HepG2 (cell line): ENCODE data around the gene GLG1. TPM values are rescaled to one million over a fixed set of nuclear protein-coding genes. Genes with fewer than 3 reads are reported as not detected.

Source experiments
- ATAC-seq: fragments of 200-7000 bp; cut with Tn5 transposase; 3 replicates; pipeline ENCODE4 v1.9.1; 2020; ENCODE audit warnings: mild to moderate bottlenecking, moderate library complexity
- BruUV-seq: library from RNA; stranded (reverse); fragments of 400-500 nt; replicated peaks from 2 replicates; lab custom pipeline; 2021; lab: Mats Ljungman, UMichigan
- CTCF ChIA-PET: fragments of 300-600 bp; formaldehyde crosslinking; extraction: SDS; loops from one replicate; lab custom pipeline; 2021; ENCODE audit warnings: low total read pairs, inconsistent platforms, low intra/inter-chr PET ratio; lab: Yijun Ruan, JAX
- POLR2A ChIA-PET: fragments of 350-600 bp; sonication (Branson Sonifier 250); formaldehyde crosslinking; loops from one replicate; lab custom pipeline; 2020; ENCODE audit warnings: antibody characterized with exemption, inconsistent platforms; lab: Yijun Ruan, JAX
- DNase-seq: peaks from one replicate; pipeline ENCODE4 v3.0.0-alpha.2; 2015; ENCODE audit warnings: low spot score
- FAIRE-seq: peaks from 3 replicates; lab custom pipeline; 2011; peaks lifted over from hg19 to GRCh38; lab: Jason Lieb, UNC
- H2AFZ ChIP-seq: one replicate; pipeline ENCODE4 v1.6.1; 2011; ENCODE audit warnings: low read length, inconsistent platforms
- H3K27ac ChIP-seq: fragments of 300-600 bp; 3 replicates; pipeline ENCODE4 v1.8.0; 2011; ENCODE audit warnings: mixed run types, mild to moderate bottlenecking, mixed read lengths, low read length, inconsistent platforms; ENCODE audit not compliant: insufficient read depth; ENCODE audit errors: extremely low read length
- H3K27me3 ChIP-seq, 2 experiments: fragments of 200-600 bp in 1 of 2; 2 replicates in 1 of 2; 3 replicates in 1 of 2; pipeline versions ENCODE4 v1.6.0 to v1.8.0; 2011; ENCODE audit warnings: low read length in 2 of 2, mild to moderate bottlenecking in 2 of 2, moderate library complexity in 2 of 2, inconsistent platforms in 1 of 2; ENCODE audit not compliant: insufficient read depth in 2 of 2, control insufficient read depth in 1 of 2
- H3K36me3 ChIP-seq, 2 experiments: fragments of 200-600 bp in 1 of 2; replicated peaks in 1 of 2; 2 replicates in 1 of 2; 3 replicates in 1 of 2; pipeline versions ENCODE4 v1.5.1 to v1.8.0; 2011; ENCODE audit warnings: low read length in 2 of 2, inconsistent platforms in 1 of 2; ENCODE audit not compliant: insufficient read depth in 2 of 2, control insufficient read depth in 1 of 2
- H3K4me1 ChIP-seq: 2 replicates; pipeline ENCODE4 v1.5.1; 2012; ENCODE audit warnings: low read length, inconsistent platforms; ENCODE audit not compliant: insufficient read depth
- H3K4me2 ChIP-seq: 2 replicates; pipeline ENCODE4 v1.6.0; 2011; ENCODE audit warnings: low read depth, low read length, inconsistent platforms
- H3K4me3 ChIP-seq, 3 experiments: fragments of 200-600 bp in 1 of 3; sonication (generic), shearing (Covaris generic) in 1 of 3; replicated peaks in 1 of 3; 2 replicates each; pipeline ENCODE4 v1.5.1; 2011 to 2016; ENCODE audit warnings: low read length in 3 of 3, inconsistent platforms in 2 of 3, low read depth in 2 of 3, mild to moderate bottlenecking in 2 of 3, control low read depth in 1 of 3, mixed read lengths in 1 of 3; ENCODE audit not compliant: insufficient read depth in 1 of 3
- H3K79me2 ChIP-seq: one replicate; pipeline ENCODE4 v1.6.1; 2011; ENCODE audit warnings: low read length, inconsistent platforms; ENCODE audit not compliant: insufficient read depth
- H3K9ac ChIP-seq: 2 replicates; pipeline ENCODE4 v1.6.0; 2011; ENCODE audit warnings: mild to moderate bottlenecking, low read depth, low read length, inconsistent platforms; ENCODE audit not compliant: insufficient read depth
- H3K9me3 ChIP-seq: 2 replicates; pipeline ENCODE4 v1.5.1; 2012; ENCODE audit warnings: mild to moderate bottlenecking, low read length
- H4K20me1 ChIP-seq: 2 replicates; pipeline ENCODE4 v1.6.0; 2011; ENCODE audit warnings: inconsistent platforms, mild to moderate bottlenecking, low read length, moderate library complexity; ENCODE audit not compliant: insufficient read depth
- PHF20 ChIP-seq: sonication (generic); formaldehyde crosslinking; IDR thresholded peaks from 2 replicates; pipeline ENCODE4 v1.5.0; 2020; ENCODE audit warnings: mild to moderate bottlenecking, missing genetic modification reagents
- RBAK ChIP-seq: sonication (generic); formaldehyde crosslinking; IDR thresholded peaks from 2 replicates; pipeline ENCODE4 v1.5.1; 2020; ENCODE audit warnings: mild to moderate bottlenecking, missing genetic modification reagents
- RORA ChIP-seq: sonication (generic); formaldehyde crosslinking; IDR thresholded peaks from 2 replicates; pipeline ENCODE4 v1.5.0; 2020; ENCODE audit warnings: mild to moderate bottlenecking, missing genetic modification reagents, moderate library complexity
- SSRP1 ChIP-seq: IDR thresholded peaks from 2 replicates; pipeline ENCODE4 v1.6.1; 2016; ENCODE audit warnings: control low read depth
- ZFP37 ChIP-seq: sonication (generic); formaldehyde crosslinking; IDR thresholded peaks from 2 replicates; pipeline ENCODE4 v1.4.0; 2020; ENCODE audit warnings: missing genetic modification reagents, borderline replicate concordance
- ZFP62 ChIP-seq: sonication (generic); formaldehyde crosslinking; IDR thresholded peaks from 2 replicates; pipeline ENCODE4 v1.4.0; 2020; ENCODE audit warnings: missing genetic modification reagents
- ZNF432 ChIP-seq: sonication (generic); formaldehyde crosslinking; IDR thresholded peaks from 2 replicates; pipeline ENCODE4 v1.5.0; 2020; ENCODE audit warnings: missing genetic modification reagents, mild to moderate bottlenecking, borderline replicate concordance
- ZSCAN21 ChIP-seq: sonication (generic); formaldehyde crosslinking; IDR thresholded peaks from 2 replicates; pipeline ENCODE4 v1.8.0; 2022; ENCODE audit warnings: mild to moderate bottlenecking, missing genetic modification reagents, moderate library complexity, borderline replicate concordance
- WGBS: methylation state at CpG from one replicate; pipeline ENCODE4 v1.1.6; 2017; ENCODE audit warnings: low lambda C conversion rate; 5-methylcytosine and 5-hydroxymethylcytosine counted together
- in situ Hi-C: cut with HindIII; loops from 2 replicates; pipeline ENCODE4 v1.10.0; 2017; ENCODE audit warnings: low pct_unique_long_range_greater_than_20kb; ENCODE audit not compliant: extremely low pct_ligation_motif_present
- intact Hi-C: fragments of 100-400 bp; cut with micrococcal nuclease; formaldehyde crosslinking; loops from one replicate; pipeline ENCODE4 v1.10.0; 2022; ENCODE audit not compliant: unreplicated experiment
- polyA plus RNA-seq, 8 experiments: library from polyadenylated mRNA; depleted of rRNA in 3 of 8; stranded (reverse) in 7 of 8; unstranded in 1 of 8; fragments of >200 nt; fragmentation: Illumina TruSeq in 4 of 8; extraction: Trizol in 4 of 8; gene quantifications; 2 replicates each; pipeline versions ENCODE4 v1.2.1 to v1.2.3, GENCODE V29; 2011 to 2016; ENCODE audit warnings: low read depth in 4 of 8, missing spikeins in 1 of 8, mixed read lengths in 1 of 8; ENCODE audit not compliant: insufficient read depth in 1 of 8
- total RNA-seq, 5 experiments: library from RNA; depleted of rRNA; stranded (reverse); fragments of >200 nt; fragmentation: Illumina TruSeq; extraction: Trizol; gene quantifications; 2 replicates each; pipeline ENCODE4 v1.2.3, GENCODE V29; 2016; ENCODE audit warnings: low read depth in 1 of 5
- TF ChIP-seq, protein P1 (sequence below): sonication (generic); formaldehyde crosslinking; conservative IDR thresholded peaks from 2 replicates; pipeline ENCODE4 v1.8.0; 2022; ENCODE audit warnings: mild to moderate bottlenecking, moderate library complexity, missing genetic modification reagents
- TF ChIP-seq, protein P2 (sequence below): sonication (generic); formaldehyde crosslinking; IDR thresholded peaks from 2 replicates; pipeline ENCODE4 v1.4.0; 2020; ENCODE audit warnings: missing genetic modification reagents, mild to moderate bottlenecking, borderline replicate concordance
- TF ChIP-seq, protein P3 (sequence below): sonication (generic); formaldehyde crosslinking; IDR thresholded peaks from 2 replicates; pipeline ENCODE4 v1.8.1; 2023; ENCODE audit warnings: mild to moderate bottlenecking, moderate library complexity, missing genetic modification reagents
- TF ChIP-seq, protein P4 (sequence below): IDR thresholded peaks from 2 replicates; pipeline ENCODE4 v1.6.1; 2016; ENCODE audit warnings: low read depth
- TF ChIP-seq, protein P5 (sequence below): sonication (generic); formaldehyde crosslinking; IDR thresholded peaks from 2 replicates; pipeline ENCODE4 v1.8.0; 2022; ENCODE audit warnings: missing genetic modification reagents, mild to moderate bottlenecking, borderline replicate concordance
- TF ChIP-seq, protein P6 (sequence below): sonication (generic); formaldehyde crosslinking; IDR thresholded peaks from 2 replicates; pipeline ENCODE4 v1.4.0; 2020; ENCODE audit warnings: low read depth, missing genetic modification reagents

The GLG1 gene
- total and polyA plus RNA-seq, 2 of the 13 experiments (the other 11 are each of a cell fraction or from before 2014, with no cell fraction given) = 87.7 to 141 TPM

DNA sequence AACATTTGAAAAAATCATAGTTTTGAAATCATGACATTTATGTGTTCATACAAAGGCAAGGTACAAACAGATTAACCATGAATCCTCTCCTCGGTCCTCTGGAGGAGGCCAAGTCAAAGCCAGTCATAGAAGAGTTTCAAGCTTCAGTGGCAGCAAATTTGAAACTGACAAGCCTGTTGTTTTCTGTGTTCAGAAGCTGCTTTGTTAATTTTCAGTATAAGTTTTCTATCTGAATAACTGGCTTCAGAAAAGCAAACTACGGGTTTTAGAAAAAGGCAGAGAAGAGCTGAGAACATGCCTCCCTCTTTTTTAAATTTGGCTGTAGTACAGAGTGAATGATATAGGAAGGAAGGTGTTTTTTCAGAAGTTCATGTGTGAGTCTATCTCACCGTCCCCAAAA is 106.0 kb downstream of the GLG1 start:
- in situ Hi-C loops = no loop called here
- ChIA-PET CTCF (no interaction called here), POLR2A (no interaction called here)
- Histone ChIP-seq H3K9me3 (no peaks in the 10 kb centered on the region), H3K27ac (no peak overlapping the region), H3K79me2 (no peaks in the 10 kb centered on the region), H3K4me2 (no peak overlapping the region), H3K36me3 (peaks cover 21 to 49% of the 10 kb centered on the region in 2 experiments), H3K27me3 (no peaks in the 10 kb centered on the region), H3K4me1 (no peaks in the 10 kb centered on the region), H3K4me3 (no peak overlapping the region), H4K20me1 (no peaks in the 10 kb centered on the region), H3K9ac (no peak overlapping the region), H2AFZ (no peak overlapping the region)
- ATAC-seq = no peak
- DNase-seq = no peak
- intact Hi-C loops = loop anchor here (10.0 kb wide), 1 partner anchor 104 kb away; the partner anchor contains the start of gene GLG1
- no peak for FAIRE-seq
- WGBS = 95% methylated on average over 3 of the region's 3 CpGs
- BruUV-seq = no TSS peak
- TF ChIP-seq, protein P1, sequence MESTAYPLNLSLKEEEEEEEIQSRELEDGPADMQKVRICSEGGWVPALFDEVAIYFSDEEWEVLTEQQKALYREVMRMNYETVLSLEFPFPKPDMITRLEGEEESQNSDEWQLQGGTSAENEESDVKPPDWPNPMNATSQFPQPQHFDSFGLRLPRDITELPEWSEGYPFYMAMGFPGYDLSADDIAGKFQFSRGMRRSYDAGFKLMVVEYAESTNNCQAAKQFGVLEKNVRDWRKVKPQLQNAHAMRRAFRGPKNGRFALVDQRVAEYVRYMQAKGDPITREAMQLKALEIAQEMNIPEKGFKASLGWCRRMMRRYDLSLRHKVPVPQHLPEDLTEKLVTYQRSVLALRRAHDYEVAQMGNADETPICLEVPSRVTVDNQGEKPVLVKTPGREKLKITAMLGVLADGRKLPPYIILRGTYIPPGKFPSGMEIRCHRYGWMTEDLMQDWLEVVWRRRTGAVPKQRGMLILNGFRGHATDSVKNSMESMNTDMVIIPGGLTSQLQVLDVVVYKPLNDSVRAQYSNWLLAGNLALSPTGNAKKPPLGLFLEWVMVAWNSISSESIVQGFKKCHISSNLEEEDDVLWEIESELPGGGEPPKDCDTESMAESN (CRISPR knock-in tag) = no peak
- no peak for TF ChIP-seq ZFP37 (CRISPR knock-in tag)
- no peak for TF ChIP-seq ZSCAN21 (CRISPR knock-in tag)
- TF ChIP-seq, protein P2, sequence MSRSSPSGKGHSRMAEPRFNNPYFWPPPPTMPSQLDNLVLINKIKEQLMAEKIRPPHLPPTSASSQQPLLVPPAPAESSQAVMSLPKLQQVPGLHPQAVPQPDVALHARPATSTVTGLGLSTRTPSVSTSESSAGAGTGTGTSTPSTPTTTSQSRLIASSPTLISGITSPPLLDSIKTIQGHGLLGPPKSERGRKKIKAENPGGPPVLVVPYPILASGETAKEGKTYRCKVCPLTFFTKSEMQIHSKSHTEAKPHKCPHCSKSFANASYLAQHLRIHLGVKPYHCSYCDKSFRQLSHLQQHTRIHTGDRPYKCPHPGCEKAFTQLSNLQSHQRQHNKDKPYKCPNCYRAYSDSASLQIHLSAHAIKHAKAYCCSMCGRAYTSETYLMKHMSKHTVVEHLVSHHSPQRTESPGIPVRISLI (CRISPR knock-in tag) = no peak
- no peak for TF ChIP-seq RORA (CRISPR knock-in tag)
- TF ChIP-seq, protein P3, sequence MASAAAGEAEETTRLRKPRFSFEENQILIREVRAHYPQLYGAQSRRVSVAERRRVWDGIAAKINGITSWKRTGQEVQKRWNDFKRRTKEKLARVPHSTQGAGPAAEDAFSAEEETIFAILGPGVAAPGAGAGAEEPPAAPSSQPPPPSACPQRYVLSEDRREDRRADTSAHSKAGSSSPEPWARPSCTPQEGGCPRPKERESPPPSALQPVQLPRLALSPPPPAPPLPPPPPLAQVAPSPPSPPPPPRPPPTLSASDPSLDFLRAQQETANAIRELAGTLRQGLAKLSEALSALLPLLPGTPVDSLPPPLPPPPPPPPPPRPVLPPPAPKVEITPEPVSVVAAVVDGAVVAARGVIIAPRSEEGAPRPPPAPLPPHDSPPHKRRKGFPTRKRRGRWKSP (CRISPR knock-in tag) = no peak
- no peak for TF ChIP-seq RBAK (CRISPR knock-in tag)
- TF ChIP-seq, protein P4, sequence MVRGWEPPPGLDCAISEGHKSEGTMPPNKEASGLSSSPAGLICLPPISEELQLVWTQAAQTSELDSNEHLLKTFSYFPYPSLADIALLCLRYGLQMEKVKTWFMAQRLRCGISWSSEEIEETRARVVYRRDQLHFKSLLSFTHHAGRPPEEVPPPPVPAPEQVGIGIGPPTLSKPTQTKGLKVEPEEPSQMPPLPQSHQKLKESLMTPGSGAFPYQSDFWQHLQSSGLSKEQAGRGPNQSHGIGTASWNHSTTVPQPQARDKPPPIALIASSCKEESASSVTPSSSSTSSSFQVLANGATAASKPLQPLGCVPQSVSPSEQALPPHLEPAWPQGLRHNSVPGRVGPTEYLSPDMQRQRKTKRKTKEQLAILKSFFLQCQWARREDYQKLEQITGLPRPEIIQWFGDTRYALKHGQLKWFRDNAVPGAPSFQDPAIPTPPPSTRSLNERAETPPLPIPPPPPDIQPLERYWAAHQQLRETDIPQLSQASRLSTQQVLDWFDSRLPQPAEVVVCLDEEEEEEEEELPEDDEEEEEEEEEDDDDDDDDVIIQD (CRISPR knock-in tag) = no peak
- no peak for TF ChIP-seq PHF20 (CRISPR knock-in tag)
- TF ChIP-seq, protein P5, sequence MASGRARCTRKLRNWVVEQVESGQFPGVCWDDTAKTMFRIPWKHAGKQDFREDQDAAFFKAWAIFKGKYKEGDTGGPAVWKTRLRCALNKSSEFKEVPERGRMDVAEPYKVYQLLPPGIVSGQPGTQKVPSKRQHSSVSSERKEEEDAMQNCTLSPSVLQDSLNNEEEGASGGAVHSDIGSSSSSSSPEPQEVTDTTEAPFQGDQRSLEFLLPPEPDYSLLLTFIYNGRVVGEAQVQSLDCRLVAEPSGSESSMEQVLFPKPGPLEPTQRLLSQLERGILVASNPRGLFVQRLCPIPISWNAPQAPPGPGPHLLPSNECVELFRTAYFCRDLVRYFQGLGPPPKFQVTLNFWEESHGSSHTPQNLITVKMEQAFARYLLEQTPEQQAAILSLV (CRISPR knock-in tag) = no peak
- no peak for TF ChIP-seq ZNF432 (CRISPR knock-in tag)
- TF ChIP-seq SSRP1 (CRISPR knock-in tag) = no peak
- no peak for TF ChIP-seq ZFP62 (CRISPR knock-in tag)
- TF ChIP-seq, protein P6, sequence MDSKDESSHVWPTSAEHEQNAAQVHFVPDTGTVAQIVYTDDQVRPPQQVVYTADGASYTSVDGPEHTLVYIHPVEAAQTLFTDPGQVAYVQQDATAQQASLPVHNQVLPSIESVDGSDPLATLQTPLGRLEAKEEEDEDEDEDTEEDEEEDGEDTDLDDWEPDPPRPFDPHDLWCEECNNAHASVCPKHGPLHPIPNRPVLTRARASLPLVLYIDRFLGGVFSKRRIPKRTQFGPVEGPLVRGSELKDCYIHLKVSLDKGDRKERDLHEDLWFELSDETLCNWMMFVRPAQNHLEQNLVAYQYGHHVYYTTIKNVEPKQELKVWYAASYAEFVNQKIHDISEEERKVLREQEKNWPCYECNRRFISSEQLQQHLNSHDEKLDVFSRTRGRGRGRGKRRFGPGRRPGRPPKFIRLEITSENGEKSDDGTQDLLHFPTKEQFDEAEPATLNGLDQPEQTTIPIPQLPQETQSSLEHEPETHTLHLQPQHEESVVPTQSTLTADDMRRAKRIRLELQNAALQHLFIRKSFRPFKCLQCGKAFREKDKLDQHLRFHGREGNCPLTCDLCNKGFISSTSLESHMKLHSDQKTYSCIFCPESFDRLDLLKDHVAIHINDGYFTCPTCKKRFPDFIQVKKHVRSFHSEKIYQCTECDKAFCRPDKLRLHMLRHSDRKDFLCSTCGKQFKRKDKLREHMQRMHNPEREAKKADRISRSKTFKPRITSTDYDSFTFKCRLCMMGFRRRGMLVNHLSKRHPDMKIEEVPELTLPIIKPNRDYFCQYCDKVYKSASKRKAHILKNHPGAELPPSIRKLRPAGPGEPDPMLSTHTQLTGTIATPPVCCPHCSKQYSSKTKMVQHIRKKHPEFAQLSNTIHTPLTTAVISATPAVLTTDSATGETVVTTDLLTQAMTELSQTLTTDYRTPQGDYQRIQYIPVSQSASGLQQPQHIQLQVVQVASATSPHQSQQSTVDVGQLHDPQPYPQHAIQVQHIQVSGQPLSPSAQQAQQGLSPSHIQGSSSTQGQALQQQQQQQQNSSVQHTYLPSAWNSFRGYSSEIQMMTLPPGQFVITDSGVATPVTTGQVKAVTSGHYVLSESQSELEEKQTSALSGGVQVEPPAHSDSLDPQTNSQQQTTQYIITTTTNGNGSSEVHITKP (CRISPR knock-in tag) = no peak
